Cardiac muscle cell (in vitro differentiated cells and primary cell): ENCODE measurements around the gene UGT1A7. TPM values are rescaled to one million over a fixed set of nuclear protein-coding genes. Genes with fewer than 3 reads are reported as not detected.

Source experiments
- DNase-seq, 2 donors: peaks; one replicate each; pipeline versions ENCODE4 v3.0.0 to v3.0.0-alpha.2; 2010 to 2017; ENCODE audit warnings: low read depth in 1 of 2, low spot score in 1 of 2
- H3K27ac ChIP-seq: fragments of 200-600 bp; sonication (generic); 2 replicates; pipeline ENCODE4 v1.5.1; 2016
- H3K27me3 ChIP-seq: fragments of 200-600 bp; sonication (generic); 2 replicates; pipeline ENCODE4 v1.6.0; 2016; ENCODE audit warnings: control low read depth
- H3K36me3 ChIP-seq: fragments of 200-600 bp; sonication (generic); 2 replicates; pipeline ENCODE4 v1.5.1; 2016; ENCODE audit warnings: control low read depth
- H3K4me1 ChIP-seq: fragments of 200-600 bp; sonication (generic); 2 replicates; pipeline ENCODE4 v1.8.1; 2017; ENCODE audit warnings: low read depth, mild to moderate bottlenecking, mixed run types
- H3K4me3 ChIP-seq: fragments of 200-600 bp; sonication (generic); 2 replicates; pipeline ENCODE4 v1.5.1; 2016; ENCODE audit warnings: mild to moderate bottlenecking
- H3K9me3 ChIP-seq: fragments of 200-600 bp; sonication (generic); 2 replicates; pipeline ENCODE4 v1.5.1; 2017; ENCODE audit warnings: low read depth, mild to moderate bottlenecking, control low read depth
- polyA plus RNA-seq: library from polyadenylated mRNA; unstranded; fragments of >200 nt; fragmentation: Nextera tagmentation; extraction: Ambion mirVana; gene quantifications from 2 replicates; pipeline ENCODE4 v1.2.1, GENCODE V29; 2016
- total RNA-seq: library from RNA; depleted of rRNA; stranded (reverse); fragments of >200 nt; gene quantifications from 2 replicates; pipeline ENCODE4 v1.2.3, GENCODE V29; 2016
- TF ChIP-seq, protein P1 (sequence below): IDR thresholded peaks from 2 replicates; pipeline ENCODE4 v1.5.1; 2012; ENCODE audit warnings: low read depth, mild to moderate bottlenecking, low read length

The UGT1A7 gene
- total and polyA plus RNA-seq, 2 experiments from 2014 or later, result not detected

GRCh38 chr2:233769260-233769659 is 87.6 kb downstream of the UGT1A7 start:
- Histone ChIP-seq H3K4me3 (no peak overlapping the region), H3K36me3 (no peaks in the 10 kb centered on the region), H3K27me3 (no peaks in the 10 kb centered on the region), H3K9me3 (no peaks in the 10 kb centered on the region), H3K27ac (no peak overlapping the region), H3K4me1 (no peaks in the 10 kb centered on the region)
- DNase-seq, result no peak
- TF ChIP-seq, protein P1, sequence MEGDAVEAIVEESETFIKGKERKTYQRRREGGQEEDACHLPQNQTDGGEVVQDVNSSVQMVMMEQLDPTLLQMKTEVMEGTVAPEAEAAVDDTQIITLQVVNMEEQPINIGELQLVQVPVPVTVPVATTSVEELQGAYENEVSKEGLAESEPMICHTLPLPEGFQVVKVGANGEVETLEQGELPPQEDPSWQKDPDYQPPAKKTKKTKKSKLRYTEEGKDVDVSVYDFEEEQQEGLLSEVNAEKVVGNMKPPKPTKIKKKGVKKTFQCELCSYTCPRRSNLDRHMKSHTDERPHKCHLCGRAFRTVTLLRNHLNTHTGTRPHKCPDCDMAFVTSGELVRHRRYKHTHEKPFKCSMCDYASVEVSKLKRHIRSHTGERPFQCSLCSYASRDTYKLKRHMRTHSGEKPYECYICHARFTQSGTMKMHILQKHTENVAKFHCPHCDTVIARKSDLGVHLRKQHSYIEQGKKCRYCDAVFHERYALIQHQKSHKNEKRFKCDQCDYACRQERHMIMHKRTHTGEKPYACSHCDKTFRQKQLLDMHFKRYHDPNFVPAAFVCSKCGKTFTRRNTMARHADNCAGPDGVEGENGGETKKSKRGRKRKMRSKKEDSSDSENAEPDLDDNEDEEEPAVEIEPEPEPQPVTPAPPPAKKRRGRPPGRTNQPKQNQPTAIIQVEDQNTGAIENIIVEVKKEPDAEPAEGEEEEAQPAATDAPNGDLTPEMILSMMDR, result no peak

GRCh38 chr2:233772153-233772552 is 90.5 kb downstream of the UGT1A7 start:
- no peak overlapping the region for H3K27ac ChIP-seq

DNA sequence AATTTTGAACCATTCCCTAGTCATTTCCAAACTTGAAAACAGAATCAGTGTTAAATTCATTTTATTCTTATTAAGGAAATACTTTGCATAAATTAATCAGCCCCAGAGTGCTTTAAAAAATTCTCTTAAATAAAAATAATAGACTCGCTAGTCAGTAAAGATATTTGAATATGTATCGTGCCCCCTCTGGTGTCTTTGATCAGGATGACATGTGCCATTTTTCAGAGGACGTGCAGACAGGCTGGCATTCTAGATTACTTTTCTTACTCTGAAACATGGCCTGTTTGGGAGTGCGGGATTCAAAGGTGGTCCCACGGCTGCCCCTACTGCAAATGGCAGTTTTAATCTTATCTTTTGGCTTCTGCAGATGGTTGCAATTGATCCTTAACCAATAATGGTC is 90.9 kb downstream of the UGT1A7 start:
- Histone ChIP-seq H3K27ac (no peak overlapping the region), H3K27me3 (no peaks in the 10 kb centered on the region), H3K9me3 (no peaks in the 10 kb centered on the region), H3K4me1 (no peaks in the 10 kb centered on the region), H3K36me3 (no peaks in the 10 kb centered on the region), H3K4me3 (no peak overlapping the region)
- no peak for DNase-seq
- TF ChIP-seq, protein P1, result no peak

More at GRCh38 chr2:233772153-233772552, 90.5 kb downstream of the UGT1A7 start:
- TF ChIP-seq, protein P1, result no peak
- H3K27me3 ChIP-seq, result no peaks in the 10 kb centered on the region
- no peaks in the 10 kb centered on the region for H3K4me1 ChIP-seq
- H3K36me3 ChIP-seq, result no peaks in the 10 kb centered on the region
- H3K4me3 ChIP-seq, result no peak overlapping the region
- H3K9me3 ChIP-seq, result no peaks in the 10 kb centered on the region
- no peak for DNase-seq

DNA sequence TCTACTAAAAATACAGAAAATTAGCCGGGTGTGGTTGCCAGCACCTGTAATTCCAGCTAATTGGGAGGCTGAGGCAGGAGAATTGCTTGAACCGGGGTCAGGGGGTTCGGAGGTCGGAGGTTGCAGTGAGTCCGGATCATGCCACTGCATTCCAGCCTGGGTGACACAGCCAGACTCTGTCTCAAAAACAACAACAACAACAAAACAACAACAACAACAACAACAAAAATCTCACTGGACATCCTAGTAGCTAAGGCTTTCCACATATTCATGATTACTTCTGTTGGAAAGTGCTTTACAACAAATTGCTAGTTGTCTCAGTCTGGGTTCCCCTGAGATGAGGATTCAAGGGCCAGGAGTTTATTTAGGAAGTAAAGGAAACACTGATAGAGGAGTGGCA is 92.2 kb downstream of the UGT1A7 start:
- no peaks in the 10 kb centered on the region for H3K27me3 ChIP-seq
- no peaks in the 10 kb centered on the region for H3K4me1 ChIP-seq
- no peak for DNase-seq
- H3K9me3 ChIP-seq, result no peaks in the 10 kb centered on the region
- H3K4me3 ChIP-seq, result no peak overlapping the region
- H3K27ac ChIP-seq, result no peak overlapping the region
- TF ChIP-seq, protein P1, result no peak
- no peaks in the 10 kb centered on the region for H3K36me3 ChIP-seq

DNA sequence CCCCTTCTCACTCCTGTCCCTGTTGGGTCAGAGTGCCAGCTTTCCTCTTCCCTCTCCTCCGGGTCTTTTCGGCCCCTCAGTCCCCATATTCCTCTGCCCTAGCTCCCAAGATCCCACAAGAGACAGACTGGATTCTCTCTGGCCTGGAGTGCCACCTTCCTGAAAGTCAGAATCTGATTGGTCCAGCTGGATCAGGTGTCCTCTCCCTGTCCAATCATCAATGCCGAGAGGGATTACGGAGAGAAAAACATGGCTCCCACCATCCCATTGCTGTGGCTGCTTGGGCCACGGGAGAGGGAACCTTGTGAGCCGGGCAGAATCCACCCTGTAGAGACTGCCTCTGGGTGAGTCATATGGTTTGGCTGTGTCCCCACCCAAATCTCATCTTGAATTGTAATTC is 93.7 kb downstream of the UGT1A7 start:
- H3K36me3 ChIP-seq, result no peaks in the 10 kb centered on the region
- DNase-seq, result no peak
- no peaks in the 10 kb centered on the region for H3K27me3 ChIP-seq
- no peaks in the 10 kb centered on the region for H3K4me1 ChIP-seq
- H3K9me3 ChIP-seq, result no peaks in the 10 kb centered on the region
- TF ChIP-seq, protein P1, result no peak
- no peak overlapping the region for H3K27ac ChIP-seq
- H3K4me3 ChIP-seq, result no peak overlapping the region

GRCh38 chr2:233778030-233778429 is 96.3 kb downstream of the UGT1A7 start, which contains the start of gene MROH2A:
TSS of gene MROH2A (plus strand) at chr2:233778330. CDS start at chr2:233779359, 1,029 bp downstream.
- no peak for DNase-seq
- no peaks in the 10 kb centered on the region for H3K27me3 ChIP-seq
- H3K27ac ChIP-seq, result no peak within 1 kb of the TSS
- H3K36me3 ChIP-seq, result no peaks in the 10 kb centered on the region
- H3K4me3 ChIP-seq, result no peak within 1 kb of the TSS
- TF ChIP-seq, protein P1, result no peak
- no peaks in the 10 kb centered on the region for H3K4me1 ChIP-seq
- no peaks in the 10 kb centered on the region for H3K9me3 ChIP-seq
